Measurements from ENCODE around the gene DHX40. TPM values are rescaled to one million over a fixed set of nuclear protein-coding genes. Genes with fewer than 3 reads are reported as not detected.

DHX40 gene
- polyA plus RNA-seq, 1 donor = 99.9 TPM

Other genes with a start within 250 kb of the DHX40 start
- gene YPEL2, start 234.0 kb upstream of the DHX40 start, polyA plus RNA-seq (ENCODE audit: insufficient read length) = 36.1 TPM
- 360 TPM for gene CLTC, start 54.3 kb downstream of the DHX40 start, polyA plus RNA-seq (ENCODE audit: insufficient read length)
- 23.5 TPM for gene PTRH2, start 141.8 kb downstream of the DHX40 start, polyA plus RNA-seq (ENCODE audit: insufficient read length)
- 111 TPM for gene VMP1, start 142.0 kb downstream of the DHX40 start, polyA plus RNA-seq (ENCODE audit: insufficient read length)